Esophagus mucosa (tissue), 1 donor: Measurements from ENCODE around the gene BICDL2. TPM values are rescaled to one million over a fixed set of nuclear protein-coding genes. Genes with fewer than 3 reads are reported as not detected.

Source experiments
- ATAC-seq: fragments of 200-7000 bp; cut with Tn5 transposase; one replicate; pipeline ENCODE4 v1.9.1; 2020
- total RNA-seq: library from RNA; stranded (reverse); gene quantifications from one replicate; pipeline ENCODE4 v1.2.4, GENCODE V29; 2023
- donor health status: DM: yes; HTN: yes; CAD: no.

Gene BICDL2
- total RNA-seq, 1 donor from 2014 or later: 62.0 TPM

GRCh38 chr16:3046641-3047386, 10.1 kb upstream of the BICDL2 start:
- ATAC-seq: no peak

- peak; percentile 28 for ATAC-seq
Observed at GRCh38 chr16:3045758-3046640, 9.3 kb upstream of the BICDL2 start, which contains the start of gene MMP25. Gene MMP25, plus strand, starts transcription at chr16:3046561. Its CDS starts 357 bp downstream, at chr16:3046918.

GRCh38 chr16:3044708-3045107, 8.0 kb upstream of the BICDL2 start:
- ATAC-seq: no peak

- no peak for ATAC-seq
Observed at GRCh38 chr16:3042376-3042775, 5.6 kb upstream of the BICDL2 start.

GRCh38 chr16:3038896-3039295, 2.2 kb upstream of the BICDL2 start:
- ATAC-seq: no peak

GRCh38 chr16:3038256-3038655, 1.5 kb upstream of the BICDL2 start:
- ATAC-seq: peak; percentile 57

GRCh38 chr16:3035972-3036725, 595 bp downstream of the BICDL2 start:
- peak; percentile 70 for ATAC-seq

GRCh38 chr16:3035289-3035971, 1.3 kb downstream of the BICDL2 start:
- no peak for ATAC-seq

GRCh38 chr16:3032624-3033023, 4.1 kb downstream of the BICDL2 start:
- no peak for ATAC-seq

- no peak for ATAC-seq
Observed at GRCh38 chr16:3030222-3031212, 6.2 kb downstream of the BICDL2 start.

GRCh38 chr16:3029491-3030221, 7.1 kb downstream of the BICDL2 start:
- ATAC-seq: peak; percentile 4

- ATAC-seq: no peak
Observed at GRCh38 chr16:3028716-3029319, 7.9 kb downstream of the BICDL2 start.

GRCh38 chr16:3027983-3028715, 8.6 kb downstream of the BICDL2 start:
- ATAC-seq: peak; percentile 55

- no peak for ATAC-seq
Observed at GRCh38 chr16:3027489-3027795, 9.3 kb downstream of the BICDL2 start.

- ATAC-seq: no peak
Observed at GRCh38 chr16:3026609-3027488, 9.9 kb downstream of the BICDL2 start.

GRCh38 chr16:3026003-3026378, 10.8 kb downstream of the BICDL2 start:
- no peak for ATAC-seq

- no peak for ATAC-seq
Observed at GRCh38 chr16:3025032-3026002, 11.4 kb downstream of the BICDL2 start.
